K562 (cell line): ENCODE measurements around the gene COL4A1.

Source experiments
- BCLAF1 ChIP-seq, 2 experiments: fragments of 450-650 bp in 1 of 2; IDR thresholded peaks; 2 replicates each; pipeline ENCODE4 v1.6.1; 2011 to 2017; ENCODE audit warnings: low read depth in 2 of 2, antibody characterized with exemption in 1 of 2, borderline replicate concordance in 1 of 2, low read length in 1 of 2, mild to moderate bottlenecking in 1 of 2, mixed read lengths in 1 of 2; ENCODE audit not compliant: control insufficient read depth in 1 of 2
- CTCF ChIP-seq, 3 experiments: IDR thresholded peaks in 2 of 3; conservative IDR thresholded peaks in 1 of 3; 2 replicates each; pipeline ENCODE4 v1.5.1; 2011 to 2012; ENCODE audit warnings: low read length in 3 of 3, mild to moderate bottlenecking in 3 of 3, control low read depth in 2 of 3, improper control_type of control experiment in 1 of 3, inconsistent platforms in 1 of 3, low read depth in 1 of 3, mixed read lengths in 1 of 3, moderate library complexity in 1 of 3; ENCODE audit not compliant: insufficient read depth in 2 of 3
- MCM2 ChIP-seq: fragments of 450-650 bp; IDR thresholded peaks from 2 replicates; pipeline ENCODE4 v1.6.1; 2017; ENCODE audit warnings: low read depth, mild to moderate bottlenecking
- MXI1 ChIP-seq: IDR thresholded peaks from 2 replicates; pipeline ENCODE4 v1.6.1; 2011; ENCODE audit warnings: low read depth, mild to moderate bottlenecking, improper control_type of control experiment, low read length
- MYC ChIP-seq, 2 experiments: fragments of 250-450 bp in 1 of 2; sonication (Bioruptor Pico) in 1 of 2; IDR thresholded peaks; 2 replicates each; pipeline versions ENCODE4 v1.5.1 to v1.6.1; 2012 to 2021; ENCODE audit warnings: low read depth in 2 of 2, borderline replicate concordance in 1 of 2, improper control_type of control experiment in 1 of 2, low read length in 1 of 2, mild to moderate bottlenecking in 1 of 2, moderate library complexity in 1 of 2
- POLR2AphosphoS5 ChIP-seq: IDR thresholded peaks from 2 replicates; pipeline ENCODE4 v1.6.1; 2011; ENCODE audit warnings: mild to moderate bottlenecking, low read depth, low read length, moderate library complexity; ENCODE audit not compliant: control insufficient read depth, insufficient read depth
- TAF1 ChIP-seq: IDR thresholded peaks from 2 replicates; pipeline ENCODE4 v1.6.1; 2011; ENCODE audit warnings: mild to moderate bottlenecking, low read length, moderate library complexity; ENCODE audit not compliant: insufficient read depth, control insufficient read depth, severe bottlenecking; ENCODE audit errors: extremely low read depth
- TCF7L2 ChIP-seq: fragments of 150-350 bp; IDR thresholded peaks from 2 replicates; pipeline ENCODE4 v1.6.1; 2016; ENCODE audit warnings: low read depth, mild to moderate bottlenecking, low read length, moderate library complexity
- YBX1 ChIP-seq: fragments of 450-650 bp; IDR thresholded peaks from 2 replicates; pipeline ENCODE4 v1.7.1; 2016; ENCODE audit warnings: mild to moderate bottlenecking
- ZBTB1 ChIP-seq: sonication (generic); formaldehyde crosslinking; IDR thresholded peaks from 2 replicates; pipeline ENCODE4 v1.8.1; 2023; ENCODE audit warnings: missing genetic modification reagents, low read depth, mild to moderate bottlenecking, borderline replicate concordance
- ZBTB7A ChIP-seq: IDR thresholded peaks from 2 replicates; pipeline ENCODE4 v1.6.1; 2011; ENCODE audit warnings: low read depth, mild to moderate bottlenecking, low read length, moderate library complexity, borderline replicate concordance; ENCODE audit not compliant: control insufficient read depth
- ZNF263 ChIP-seq: sonication (generic); formaldehyde crosslinking; IDR thresholded peaks from 2 replicates; pipeline ENCODE4 v1.8.0; 2022; ENCODE audit warnings: mild to moderate bottlenecking, missing genetic modification reagents, borderline replicate concordance
- ZNF589 ChIP-seq: fragments of 200-800 bp; sonication (Bioruptor generic); IDR thresholded peaks from 2 replicates; pipeline ENCODE4 v1.6.1; 2016; ENCODE audit warnings: low read depth, missing genetic modification characterization, missing compliant biosample characterization
- TF ChIP-seq, protein P1 (sequence below), 2 experiments: fragments of 450-650 bp; IDR thresholded peaks; 2 replicates each; pipeline ENCODE4 v1.6.1; 2016; ENCODE audit warnings: mild to moderate bottlenecking in 2 of 2, borderline replicate concordance in 1 of 2, low read depth in 1 of 2, moderate library complexity in 1 of 2

DNA sequence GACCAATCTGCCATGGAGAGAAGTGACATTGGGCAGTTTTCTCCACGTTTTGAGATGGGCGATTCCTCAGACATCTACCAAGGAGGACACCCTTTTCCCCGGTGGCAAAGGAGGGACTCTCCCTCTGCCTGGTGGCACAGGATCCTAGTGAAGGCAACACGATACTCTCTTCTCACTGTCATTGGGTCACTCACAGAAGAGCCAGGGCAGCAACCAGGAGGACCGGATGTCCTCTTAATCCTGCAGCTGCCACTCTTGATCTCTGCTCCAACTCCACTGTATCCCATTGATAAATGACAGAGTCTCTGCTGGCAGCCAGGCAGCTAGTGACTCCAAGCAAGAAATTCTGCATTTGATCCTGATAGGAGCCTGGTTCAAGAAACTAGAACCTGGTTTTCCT lies 42.3 kb upstream of the COL4A1 start:
- TF ChIP-seq, protein P1, sequence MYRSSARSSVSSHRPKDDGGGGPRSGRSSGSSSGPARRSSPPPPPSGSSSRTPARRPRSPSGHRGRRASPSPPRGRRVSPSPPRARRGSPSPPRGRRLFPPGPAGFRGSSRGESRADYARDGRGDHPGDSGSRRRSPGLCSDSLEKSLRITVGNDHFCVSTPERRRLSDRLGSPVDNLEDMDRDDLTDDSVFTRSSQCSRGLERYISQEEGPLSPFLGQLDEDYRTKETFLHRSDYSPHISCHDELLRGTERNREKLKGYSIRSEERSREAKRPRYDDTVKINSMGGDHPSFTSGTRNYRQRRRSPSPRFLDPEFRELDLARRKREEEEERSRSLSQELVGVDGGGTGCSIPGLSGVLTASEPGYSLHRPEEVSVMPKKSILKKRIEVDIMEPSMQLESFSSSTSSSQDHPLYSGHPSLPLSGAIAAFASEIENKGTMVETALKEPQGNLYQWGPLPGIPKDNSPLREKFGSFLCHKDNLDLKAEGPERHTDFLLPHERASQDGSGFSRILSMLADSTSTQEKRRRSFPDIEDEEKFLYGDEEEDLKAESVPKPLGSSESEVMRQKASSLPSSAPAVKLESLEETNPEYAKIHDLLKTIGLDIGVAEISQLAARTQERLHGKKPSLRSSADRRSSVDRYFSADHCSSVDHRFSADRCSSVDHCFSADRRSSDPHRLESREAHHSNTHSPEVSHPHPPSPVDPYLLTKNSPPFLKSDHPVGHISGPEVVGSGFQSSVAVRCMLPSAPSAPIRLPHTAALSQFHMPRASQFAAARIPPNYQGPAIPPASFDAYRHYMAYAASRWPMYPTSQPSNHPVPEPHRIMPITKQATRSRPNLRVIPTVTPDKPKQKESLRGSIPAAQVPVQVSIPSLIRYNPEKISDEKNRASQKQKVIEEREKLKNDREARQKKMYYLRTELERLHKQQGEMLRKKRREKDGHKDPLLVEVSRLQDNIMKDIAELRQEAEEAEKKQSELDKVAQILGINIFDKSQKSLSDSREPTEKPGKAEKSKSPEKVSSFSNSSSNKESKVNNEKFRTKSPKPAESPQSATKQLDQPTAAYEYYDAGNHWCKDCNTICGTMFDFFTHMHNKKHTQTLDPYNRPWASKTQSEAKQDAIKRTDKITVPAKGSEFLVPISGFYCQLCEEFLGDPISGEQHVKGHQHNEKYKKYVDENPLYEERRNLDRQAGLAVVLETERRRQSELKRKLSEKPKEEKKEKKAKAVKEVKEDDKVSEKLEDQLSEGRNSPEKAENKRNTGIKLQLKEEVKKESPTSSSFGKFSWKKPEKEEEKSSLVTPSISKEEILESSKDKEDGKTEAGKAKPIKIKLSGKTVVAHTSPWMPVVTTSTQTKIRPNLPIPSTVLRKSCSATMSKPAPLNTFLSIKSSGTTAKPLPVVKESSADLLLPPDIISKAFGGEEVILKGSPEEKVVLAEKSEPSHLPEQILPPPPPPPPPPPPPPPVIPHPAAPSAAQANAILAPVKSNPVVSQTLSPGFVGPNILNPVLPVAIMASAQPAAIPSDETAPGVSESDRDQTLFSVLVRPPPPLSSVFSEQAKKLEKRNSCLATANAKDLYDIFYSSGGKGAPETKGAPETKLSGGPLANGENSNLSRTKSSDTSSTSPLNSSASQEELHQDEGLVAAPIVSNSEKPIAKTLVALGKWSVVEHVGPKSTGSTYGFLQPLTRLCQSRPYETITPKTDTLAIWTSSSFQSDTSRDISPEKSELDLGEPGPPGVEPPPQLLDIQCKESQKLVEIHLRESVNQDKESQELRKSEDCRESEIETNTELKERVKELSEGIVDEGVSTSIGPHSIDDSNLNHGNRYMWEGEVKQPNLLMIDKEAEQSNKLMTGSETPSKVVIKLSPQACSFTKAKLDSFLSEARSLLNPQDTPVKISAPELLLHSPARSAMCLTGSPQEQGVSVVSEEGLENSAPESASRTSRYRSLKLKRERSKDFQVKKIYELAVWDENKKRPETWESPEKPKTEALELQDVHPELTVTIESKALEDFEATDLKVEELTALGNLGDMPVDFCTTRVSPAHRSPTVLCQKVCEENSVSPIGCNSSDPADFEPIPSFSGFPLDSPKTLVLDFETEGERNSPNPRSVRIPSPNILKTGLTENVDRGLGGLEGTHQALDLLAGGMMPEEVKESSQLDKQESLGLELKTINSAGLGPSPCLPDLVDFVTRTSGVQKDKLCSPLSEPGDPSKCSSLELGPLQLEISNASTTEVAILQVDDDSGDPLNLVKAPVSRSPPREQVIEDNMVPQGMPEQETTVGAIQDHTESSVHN (IDR thresholded peaks at IDR 0.05; ENCODE audit: borderline replicate concordance in 1 of 2, low read depth in 1 of 2), result no peak
- TF ChIP-seq CTCF (IDR thresholded peaks at IDR 0.05 in 2 of 3, conservative IDR thresholded peaks at IDR 0.05 in 1 of 3; ENCODE audit: insufficient read depth in 2 of 3, low read depth in 1 of 3, low read length in 3 of 3) (no peak), MYC (IDR thresholded peaks at IDR 0.05; ENCODE audit: low read depth, low read length) (no peak), MYC (CRISPR knock-in tag; IDR thresholded peaks at IDR 0.05; ENCODE audit: borderline replicate concordance, low read depth) (no peak), BCLAF1 (IDR thresholded peaks at IDR 0.05; ENCODE audit: borderline replicate concordance in 1 of 2, control insufficient read depth in 1 of 2, low read depth in 2 of 2, low read length in 1 of 2) (no peak), YBX1 (no peak), TCF7L2 (no peak), ZBTB1 (CRISPR knock-in tag) (no peak), POLR2AphosphoS5 (no peak), TAF1 (no peak), MCM2 (no peak), ZBTB7A (no peak), ZNF589 (CRISPR knock-in tag) (no peak), ZNF263 (CRISPR knock-in tag) (no peak), MXI1 (no peak)
